ENCODE data around the gene CADM1.

- TF ChIP-seq, protein P1, sequence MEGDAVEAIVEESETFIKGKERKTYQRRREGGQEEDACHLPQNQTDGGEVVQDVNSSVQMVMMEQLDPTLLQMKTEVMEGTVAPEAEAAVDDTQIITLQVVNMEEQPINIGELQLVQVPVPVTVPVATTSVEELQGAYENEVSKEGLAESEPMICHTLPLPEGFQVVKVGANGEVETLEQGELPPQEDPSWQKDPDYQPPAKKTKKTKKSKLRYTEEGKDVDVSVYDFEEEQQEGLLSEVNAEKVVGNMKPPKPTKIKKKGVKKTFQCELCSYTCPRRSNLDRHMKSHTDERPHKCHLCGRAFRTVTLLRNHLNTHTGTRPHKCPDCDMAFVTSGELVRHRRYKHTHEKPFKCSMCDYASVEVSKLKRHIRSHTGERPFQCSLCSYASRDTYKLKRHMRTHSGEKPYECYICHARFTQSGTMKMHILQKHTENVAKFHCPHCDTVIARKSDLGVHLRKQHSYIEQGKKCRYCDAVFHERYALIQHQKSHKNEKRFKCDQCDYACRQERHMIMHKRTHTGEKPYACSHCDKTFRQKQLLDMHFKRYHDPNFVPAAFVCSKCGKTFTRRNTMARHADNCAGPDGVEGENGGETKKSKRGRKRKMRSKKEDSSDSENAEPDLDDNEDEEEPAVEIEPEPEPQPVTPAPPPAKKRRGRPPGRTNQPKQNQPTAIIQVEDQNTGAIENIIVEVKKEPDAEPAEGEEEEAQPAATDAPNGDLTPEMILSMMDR (IDR thresholded peaks at IDR 0.05), result no peak
- no peak for TF ChIP-seq POLR2AphosphoS5 (IDR thresholded peaks at IDR 0.05)
These were observed 232.6 kb downstream of the CADM1 start for GRCh38 chr11:115271643-115272042.

Measured in prostate gland (tissue), 2 donors.